K562 (cell line): ENCODE results near the gene IL7R.

Experiments
- DDX20 ChIP-seq: fragments of 450-650 bp; IDR thresholded peaks from 2 replicates; pipeline ENCODE4 v1.6.1; 2016; ENCODE audit warnings: missing genetic modification characterization, low read depth, mild to moderate bottlenecking, missing compliant biosample characterization, moderate library complexity
- HMG20B ChIP-seq: fragments of 250-450 bp; sonication (Bioruptor Pico); IDR thresholded peaks from 2 replicates; pipeline ENCODE4 v1.5.0; 2021; ENCODE audit warnings: mild to moderate bottlenecking
- MTA3 ChIP-seq: fragments of 450-650 bp; formaldehyde crosslinking; IDR thresholded peaks from 2 replicates; pipeline ENCODE4 v1.6.1; 2017; ENCODE audit warnings: mild to moderate bottlenecking, borderline replicate concordance
- POLR2A ChIP-seq: fragments of 450-650 bp; conservative IDR thresholded peaks from 2 replicates; pipeline ENCODE4 v1.6.1; 2016
- SRF ChIP-seq, 2 experiments: fragments of 250-450, 450-650 bp in 1 of 2; sonication (Bioruptor Pico) in 1 of 2; sonication (generic) in 1 of 2; formaldehyde crosslinking; IDR thresholded peaks; 2 replicates each; pipeline versions ENCODE4 v1.5.0 to v1.5.1; 2020 to 2022; ENCODE audit warnings: mild to moderate bottlenecking in 1 of 2, missing genetic modification reagents in 1 of 2
- ZNF707 ChIP-seq: fragments of 250-450 bp; sonication (Bioruptor Pico); conservative IDR thresholded peaks from 2 replicates; pipeline ENCODE4 v1.8.0; 2022; ENCODE audit warnings: inconsistent platforms, mild to moderate bottlenecking, moderate library complexity

DNA sequence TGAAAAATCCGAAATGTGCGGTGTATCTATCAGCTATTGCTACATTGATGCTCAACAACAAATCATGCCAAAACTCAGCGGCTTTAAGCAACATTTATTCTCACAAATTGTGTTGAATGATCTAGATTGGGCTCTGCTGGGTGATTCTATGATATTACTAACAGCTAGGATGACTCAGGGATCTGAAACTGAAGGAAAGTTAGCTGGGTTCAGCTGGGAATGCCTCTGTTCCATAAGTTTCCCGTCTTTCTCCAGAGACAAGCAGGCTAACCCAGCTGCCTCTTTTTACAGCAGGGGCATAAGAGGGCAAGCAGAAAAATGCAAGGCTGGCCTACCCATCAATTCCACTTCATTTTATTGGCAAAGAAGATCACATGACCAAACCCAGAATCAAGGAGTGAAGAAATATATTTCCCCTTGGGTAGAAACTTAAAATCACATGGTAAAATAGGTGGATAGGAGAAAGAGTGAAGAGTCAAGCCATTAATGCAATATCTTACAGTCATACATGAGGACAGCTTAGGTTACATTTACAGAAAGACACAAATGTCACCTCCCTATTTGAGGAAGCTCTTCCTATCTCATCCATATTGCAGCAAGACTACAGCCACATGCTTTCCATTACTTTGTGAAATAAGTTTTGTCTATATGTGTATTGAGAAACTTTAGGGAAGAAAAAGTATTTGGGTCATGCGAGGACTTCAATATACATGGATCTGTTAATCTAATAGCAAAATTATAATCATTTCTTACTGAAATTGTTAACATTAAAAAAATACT lies 30.8 kb downstream of the IL7R start:
- TF ChIP-seq SRF (CRISPR knock-in tag; IDR thresholded peaks at IDR 0.05) (no peak), MTA3 (no peak), ZNF707 (CRISPR knock-in tag) (no peak), POLR2A (no peak), DDX20 (tag) (no peak), HMG20B (no peak)
